H1 (cell line): ENCODE data around the gene KRTAP10-5. TPM values are rescaled to one million over a fixed set of nuclear protein-coding genes. Genes with fewer than 3 reads are reported as not detected.

ENCODE experiments used
- E2F6 ChIP-seq: IDR thresholded peaks from 2 replicates; pipeline ENCODE4 v1.6.1; 2012; ENCODE audit warnings: inconsistent platforms
- PHF8 ChIP-seq: fragments of 200-600 bp; sonication (generic); conservative IDR thresholded peaks from 2 replicates; pipeline ENCODE4 v1.7.1; 2012; ENCODE audit warnings: low read depth, mild to moderate bottlenecking, inconsistent platforms, low read length, moderate library complexity
- RNF2 ChIP-seq: fragments of 200-900, 300-1000 bp; sonication (generic); IDR thresholded peaks from 2 replicates; pipeline ENCODE4 v1.7.1; 2016; ENCODE audit warnings: borderline replicate concordance, low read depth, mild to moderate bottlenecking, antibody characterized with exemption, low read length; ENCODE audit not compliant: poor library complexity, severe bottlenecking; ENCODE audit errors: missing control alignments
- SP4 ChIP-seq: IDR thresholded peaks from 2 replicates; pipeline ENCODE4 v1.6.1; 2012; ENCODE audit warnings: low read length, inconsistent platforms
- polyA plus RNA-seq, 7 experiments: library from polyadenylated mRNA; depleted of rRNA in 3 of 7; stranded (reverse) in 5 of 7; unstranded in 2 of 7; fragments of >200 nt in 5 of 7; fragments of 200-250 nt in 2 of 7; gene quantifications; 1 replicate in 5 of 7; 2 replicates in 1 of 7; 4 replicates in 1 of 7; pipeline versions ENCODE4 v1.2.1 to v1.2.3, GENCODE V29; 2011 to 2013; ENCODE audit warnings: missing spikeins in 2 of 7, mixed read lengths in 2 of 7
- total RNA-seq: library from RNA; stranded (reverse); fragmentation: NEBNext Ultra II Directional; extraction: Animal tissue kit (Norgen Biotek cat#: 25700); gene quantifications from 2 replicates; pipeline ENCODE4 v1.2.1, GENCODE V29; 2021

Gene KRTAP10-5
- total and polyA plus RNA-seq, 2 of the 8 experiments (the other 6 are each of a cell fraction or from before 2014, with no cell fraction given): 0.09 TPM; not detected in 1

DNA sequence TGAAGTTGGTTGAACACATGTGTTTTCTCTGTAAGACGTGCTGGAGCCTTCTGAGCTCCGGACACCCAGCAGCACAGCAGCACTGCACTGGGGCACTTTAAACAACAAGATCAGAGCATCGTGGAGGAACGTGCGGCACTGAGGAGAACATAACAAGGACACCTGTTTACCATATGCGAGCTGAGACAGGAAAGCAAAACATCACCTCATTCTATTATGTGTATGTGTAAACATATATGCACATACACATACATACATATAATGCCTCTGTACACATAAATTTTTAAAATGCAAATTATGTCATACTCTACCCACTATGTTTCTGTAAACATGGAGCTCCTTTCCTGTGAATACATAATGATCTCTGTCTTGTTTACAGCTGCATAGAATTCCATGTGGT, 15.1 kb upstream of the KRTAP10-5 start (continued):
- TF ChIP-seq E2F6: no peak
- TF ChIP-seq PHF8: no peak
- no peak for TF ChIP-seq SP4
- no peak for TF ChIP-seq RNF2
